ENCODE measurements around the gene BORCS8.

GRCh38 chr19:19224852-19225494, 33.0 kb upstream of the BORCS8 start:
- TF ChIP-seq EP300 (IDR thresholded peaks at IDR 0.05) (no peak), KDM5A (IDR thresholded peaks at IDR 0.05) (no peak), RFX5 (IDR thresholded peaks at IDR 0.05) (no peak), REST (IDR thresholded peaks at IDR 0.05) (no peak), MAFK (IDR thresholded peaks at IDR 0.05; ENCODE audit: partially characterized antibody) (no peak), ZC3H11A (IDR thresholded peaks at IDR 0.05) (no peak), BCL3 (IDR thresholded peaks at IDR 0.05) (no peak), E2F6 (IDR thresholded peaks at IDR 0.05; ENCODE audit: borderline replicate concordance, low read depth) (peak; percentile 85), CBX2 (IDR thresholded peaks at IDR 0.05; ENCODE audit: borderline replicate concordance, low read depth) (no peak), RAD21 (conservative IDR thresholded peaks at IDR 0.05 in 1 of 2, IDR thresholded peaks at IDR 0.05 in 1 of 2) (peak; percentile 45 to 48)

Measured in A549 (cell line).